ENCODE measurements around the gene SLC25A13.

SLC25A13 gene

GRCh38 chr7:96266580-96266979 lies 55.3 kb downstream of the SLC25A13 start:
- peaks cover 34% of the 10 kb centered on the region for H3K36me3 Mint-ChIP-seq
- no peaks in the 10 kb centered on the region for H3K27me3 Mint-ChIP-seq
- ATAC-seq (ENCODE audit: low read depth) (no peak), DNase-seq (ENCODE audit: low spot score in 2 of 2) (no peak)
- no peak overlapping the region for H3K4me3 Mint-ChIP-seq
- H3K9me3 Mint-ChIP-seq: peaks cover 5% of the 10 kb centered on the region
- H3K27ac Mint-ChIP-seq: no peak overlapping the region
- H3K4me1 Mint-ChIP-seq: peaks cover 12% of the 10 kb centered on the region

- Mint-ChIP-seq H3K9me3 (peaks cover 5% of the 10 kb centered on the region), H3K36me3 (peaks cover 32% of the 10 kb centered on the region), H3K27ac (no peak overlapping the region), H3K4me1 (peaks cover 12% of the 10 kb centered on the region), H3K4me3 (no peak overlapping the region), H3K27me3 (no peaks in the 10 kb centered on the region)
- ATAC-seq (ENCODE audit: low read depth) (no peak), DNase-seq (ENCODE audit: low spot score in 2 of 2) (no peak)
Measured at GRCh38 chr7:96266015-96266414, 55.9 kb downstream of the SLC25A13 start.

DNA sequence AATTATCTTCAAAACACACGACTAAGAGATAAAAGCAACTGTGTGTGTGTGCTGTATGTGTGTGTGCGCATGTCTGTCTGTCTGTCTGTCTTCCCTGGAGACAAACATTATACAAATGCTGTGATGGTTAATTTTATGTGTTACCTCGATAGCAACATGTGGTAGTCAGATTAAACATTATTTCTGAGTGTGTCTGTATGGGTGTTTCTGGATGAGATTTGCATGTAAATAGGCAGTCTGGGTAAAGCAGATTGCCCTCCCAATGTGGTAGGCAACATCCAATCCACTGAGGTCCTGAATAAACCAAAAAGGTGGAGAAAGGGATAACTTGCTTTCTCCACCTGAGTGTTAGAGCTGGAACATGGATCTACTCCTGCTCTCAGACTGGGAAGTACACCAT lies 67.9 kb downstream of the SLC25A13 start:
- Mint-ChIP-seq H3K9me3 (peaks cover 20% of the 10 kb centered on the region), H3K4me3 (no peak overlapping the region), H3K27me3 (no peaks in the 10 kb centered on the region), H3K27ac (no peak overlapping the region), H3K4me1 (peaks cover 20% of the 10 kb centered on the region), H3K36me3 (peaks cover 29% of the 10 kb centered on the region)
- ATAC-seq (ENCODE audit: low read depth) (no peak), DNase-seq (ENCODE audit: low spot score in 2 of 2) (no peak)

GRCh38 chr7:96253441-96253840 lies 68.5 kb downstream of the SLC25A13 start:
- DNase-seq (ENCODE audit: low spot score in 2 of 2): no peak

GRCh38 chr7:96250776-96251361 lies 71.0 kb downstream of the SLC25A13 start:
- Mint-ChIP-seq H3K27me3 (no peaks in the 10 kb centered on the region), H3K9me3 (peaks cover 7% of the 10 kb centered on the region), H3K4me3 (peak overlapping the region; percentile 9), H3K4me1 (peaks cover 23% of the 10 kb centered on the region), H3K36me3 (peaks cover 17% of the 10 kb centered on the region), H3K27ac (no peak overlapping the region)
- ATAC-seq (ENCODE audit: low read depth) (peak; percentile 86), DNase-seq (ENCODE audit: low spot score in 2 of 2) (peak in 1 of 2 donors; percentile 2)

More at GRCh38 chr7:96253441-96253840, 68.5 kb downstream of the SLC25A13 start:
- Mint-ChIP-seq H3K27ac (no peak overlapping the region), H3K36me3 (peaks cover 29% of the 10 kb centered on the region), H3K4me1 (peaks cover 20% of the 10 kb centered on the region), H3K9me3 (peaks cover 20% of the 10 kb centered on the region), H3K4me3 (no peak overlapping the region), H3K27me3 (no peaks in the 10 kb centered on the region)
- no peak for ATAC-seq (ENCODE audit: low read depth)

GRCh38 chr7:96248405-96248804 lies 73.5 kb downstream of the SLC25A13 start:
- DNase-seq (ENCODE audit: low spot score in 2 of 2) (no peak), ATAC-seq (ENCODE audit: low read depth) (no peak)
- H3K4me1 Mint-ChIP-seq: peaks cover 29% of the 10 kb centered on the region
- no peak overlapping the region for H3K4me3 Mint-ChIP-seq
- H3K9me3 Mint-ChIP-seq: peaks cover 7% of the 10 kb centered on the region
- peaks cover 21% of the 10 kb centered on the region for H3K36me3 Mint-ChIP-seq
- H3K27ac Mint-ChIP-seq: no peak overlapping the region
- no peaks in the 10 kb centered on the region for H3K27me3 Mint-ChIP-seq

GRCh38 chr7:96246919-96247318 lies 75.0 kb downstream of the SLC25A13 start:
- H3K27ac Mint-ChIP-seq: no peak overlapping the region
- H3K4me3 Mint-ChIP-seq: no peak overlapping the region
- ATAC-seq (ENCODE audit: low read depth): no peak
- DNase-seq (ENCODE audit: low spot score in 2 of 2): no peak
- no peaks in the 10 kb centered on the region for H3K27me3 Mint-ChIP-seq
- H3K9me3 Mint-ChIP-seq: peaks cover 5% of the 10 kb centered on the region
- peaks cover 26% of the 10 kb centered on the region for H3K4me1 Mint-ChIP-seq
- peaks cover 12% of the 10 kb centered on the region for H3K36me3 Mint-ChIP-seq

- Mint-ChIP-seq H3K27me3 (no peaks in the 10 kb centered on the region), H3K9me3 (peaks cover 1% of the 10 kb centered on the region), H3K27ac (no peak overlapping the region), H3K36me3 (peaks cover 14% of the 10 kb centered on the region), H3K4me3 (no peak overlapping the region), H3K4me1 (peaks cover 20% of the 10 kb centered on the region)
- ATAC-seq (ENCODE audit: low read depth) (no peak), DNase-seq (ENCODE audit: low spot score in 2 of 2) (no peak)
Measured at GRCh38 chr7:96244992-96245292, 77.0 kb downstream of the SLC25A13 start.

DNA sequence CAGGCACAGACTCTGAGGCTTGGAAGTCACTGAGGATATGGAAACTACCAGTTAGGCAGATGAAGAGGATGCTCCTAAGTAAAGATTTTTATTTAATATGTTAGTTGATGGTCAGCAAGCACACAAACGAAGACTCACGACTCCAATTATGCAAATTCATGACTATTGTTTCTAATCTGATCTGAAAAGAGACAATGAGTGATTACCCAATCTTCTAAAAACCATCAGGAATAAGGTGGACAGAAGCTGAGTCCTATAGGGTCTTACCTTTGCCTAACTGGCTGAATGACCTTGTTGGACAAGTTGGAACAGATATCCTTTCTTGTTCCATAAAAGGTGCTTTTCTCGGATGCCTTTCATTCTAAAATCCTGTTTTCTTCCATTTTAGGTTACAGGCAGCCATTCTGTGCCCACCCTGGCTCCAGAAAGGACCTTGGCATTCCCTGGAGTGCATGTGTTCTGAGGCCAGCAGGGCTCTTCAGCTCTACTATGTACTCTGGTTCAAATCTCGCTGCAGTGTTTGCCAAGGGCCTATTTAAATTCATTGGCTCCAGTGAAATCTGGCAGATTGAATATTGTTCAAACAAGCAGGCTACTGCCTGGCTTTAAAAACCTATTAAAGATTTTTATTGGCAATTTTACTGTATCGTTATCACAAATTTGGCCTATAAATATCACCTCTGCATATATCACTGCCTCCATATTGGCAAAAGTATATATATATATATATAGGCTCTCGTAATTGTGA lies 77.5 kb downstream of the SLC25A13 start:
- Mint-ChIP-seq H3K4me3 (no peak overlapping the region), H3K9me3 (peaks cover 1% of the 10 kb centered on the region), H3K27me3 (no peaks in the 10 kb centered on the region), H3K36me3 (peaks cover 14% of the 10 kb centered on the region), H3K4me1 (peaks cover 20% of the 10 kb centered on the region), H3K27ac (no peak overlapping the region)
- ATAC-seq (ENCODE audit: low read depth) (no peak), DNase-seq (ENCODE audit: low spot score in 2 of 2) (no peak)

- ATAC-seq (ENCODE audit: low read depth) (no peak), DNase-seq (ENCODE audit: low spot score in 2 of 2) (no peak)
- H3K4me1 Mint-ChIP-seq: peaks cover 20% of the 10 kb centered on the region
- no peaks in the 10 kb centered on the region for H3K27me3 Mint-ChIP-seq
- H3K9me3 Mint-ChIP-seq: peaks cover 1% of the 10 kb centered on the region
- H3K27ac Mint-ChIP-seq: no peak overlapping the region
- H3K4me3 Mint-ChIP-seq: no peak overlapping the region
- H3K36me3 Mint-ChIP-seq: peaks cover 14% of the 10 kb centered on the region
Measured at GRCh38 chr7:96243241-96243640, 78.7 kb downstream of the SLC25A13 start.

DNA sequence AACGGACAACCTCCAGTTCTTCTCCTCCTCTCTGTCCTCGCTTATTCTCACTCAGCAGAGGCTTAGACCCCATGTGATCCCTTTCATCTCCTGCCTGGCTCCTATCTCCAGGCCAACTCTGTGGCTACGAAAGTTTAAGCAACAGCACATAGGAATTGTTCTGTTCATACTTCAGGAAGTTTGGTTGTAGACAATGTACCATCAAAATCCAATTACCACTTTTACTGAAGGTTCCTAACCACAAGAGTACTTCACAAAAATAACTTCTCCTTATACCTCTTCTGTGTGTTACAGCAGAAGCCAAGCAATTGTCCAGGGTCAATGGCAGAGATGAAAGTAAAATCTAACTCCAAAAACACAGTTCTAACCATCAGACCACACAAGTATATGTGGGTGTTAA lies 80.0 kb downstream of the SLC25A13 start:
- Mint-ChIP-seq H3K36me3 (peaks cover 17% of the 10 kb centered on the region), H3K4me3 (no peak overlapping the region), H3K27ac (no peak overlapping the region), H3K4me1 (peaks cover 25% of the 10 kb centered on the region), H3K27me3 (no peaks in the 10 kb centered on the region), H3K9me3 (peaks cover 1% of the 10 kb centered on the region)
- DNase-seq (ENCODE audit: low spot score in 2 of 2): no peak
- no peak for ATAC-seq (ENCODE audit: low read depth)

- H3K36me3 Mint-ChIP-seq: peaks cover 20% of the 10 kb centered on the region
- ATAC-seq (ENCODE audit: low read depth) (no peak), DNase-seq (ENCODE audit: low spot score in 2 of 2) (no peak)
- no peak overlapping the region for H3K4me3 Mint-ChIP-seq
- H3K27me3 Mint-ChIP-seq: no peaks in the 10 kb centered on the region
- H3K4me1 Mint-ChIP-seq: peaks cover 29% of the 10 kb centered on the region
- H3K9me3 Mint-ChIP-seq: no peaks in the 10 kb centered on the region
- no peak overlapping the region for H3K27ac Mint-ChIP-seq
Measured at GRCh38 chr7:96238976-96239766, 82.7 kb downstream of the SLC25A13 start.

DNA sequence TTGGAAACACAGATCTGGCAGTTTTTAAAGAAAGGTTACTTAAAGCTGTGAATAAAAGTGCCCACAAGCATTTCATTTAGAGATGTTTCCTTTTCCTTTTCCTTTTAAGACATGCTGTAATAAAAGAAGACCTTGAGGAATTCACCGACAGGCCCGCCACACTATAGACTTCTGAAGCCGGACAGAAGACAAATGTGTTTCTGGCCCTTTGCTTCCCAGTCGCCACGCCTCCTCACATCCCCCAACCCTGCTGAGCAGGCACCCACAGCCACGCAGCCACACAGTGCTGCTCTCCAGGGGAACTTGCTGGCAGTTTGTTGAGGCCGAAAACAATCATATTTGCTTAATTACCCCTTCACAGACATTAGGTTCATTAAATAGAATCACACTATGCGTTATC lies 83.4 kb downstream of the SLC25A13 start:
- H3K4me1 Mint-ChIP-seq: peaks cover 25% of the 10 kb centered on the region
- no peak for DNase-seq (ENCODE audit: low spot score in 2 of 2)
- no peaks in the 10 kb centered on the region for H3K27me3 Mint-ChIP-seq
- no peaks in the 10 kb centered on the region for H3K9me3 Mint-ChIP-seq
- ATAC-seq (ENCODE audit: low read depth): no peak
- H3K27ac Mint-ChIP-seq: no peak overlapping the region
- peaks cover 19% of the 10 kb centered on the region for H3K36me3 Mint-ChIP-seq
- no peak overlapping the region for H3K4me3 Mint-ChIP-seq

GRCh38 chr7:96237040-96237439 lies 84.9 kb downstream of the SLC25A13 start:
- Mint-ChIP-seq H3K4me3 (no peak overlapping the region), H3K4me1 (peaks cover 18% of the 10 kb centered on the region), H3K27me3 (no peaks in the 10 kb centered on the region), H3K9me3 (no peaks in the 10 kb centered on the region), H3K27ac (no peak overlapping the region), H3K36me3 (peaks cover 25% of the 10 kb centered on the region)
- DNase-seq (ENCODE audit: low spot score in 2 of 2) (no peak), ATAC-seq (ENCODE audit: low read depth) (no peak)

Measured in memory B cell (primary cell).